Type B pancreatic cell (in vitro differentiated cells): Measurements from ENCODE around the gene HOXA6. TPM values are rescaled to one million over a fixed set of nuclear protein-coding genes. Genes with fewer than 3 reads are reported as not detected.

Experiments used
- DNase-seq: peaks from one replicate; pipeline ENCODE4 v3.0.0; 2021; ENCODE audit warnings: mixed read lengths; ENCODE audit not compliant: unreplicated experiment; ENCODE audit errors: extremely low spot score
- H3K27ac Mint-ChIP-seq: 2 replicates; pipeline ENCODE4 v1.8.0; 2021; ENCODE audit warnings: mild to moderate bottlenecking, mixed read lengths
- H3K27me3 Mint-ChIP-seq: 2 replicates; pipeline ENCODE4 v1.8.0; 2021; ENCODE audit warnings: mixed read lengths
- H3K36me3 Mint-ChIP-seq: 2 replicates; pipeline ENCODE4 v1.8.0; 2021; ENCODE audit warnings: mixed read lengths
- H3K4me1 Mint-ChIP-seq: one replicate; pipeline ENCODE4 v1.8.0; 2021; ENCODE audit warnings: mixed read lengths; ENCODE audit not compliant: unreplicated experiment
- H3K4me3 Mint-ChIP-seq: 2 replicates; pipeline ENCODE4 v1.8.0; 2021; ENCODE audit warnings: mild to moderate bottlenecking, mixed read lengths
- H3K9me3 Mint-ChIP-seq: 2 replicates; pipeline ENCODE4 v1.8.0; 2021; ENCODE audit warnings: mixed read lengths
- CTCF ChIP-seq: fragments of 200-600 bp; sonication (generic); conservative IDR thresholded peaks from 2 replicates; pipeline ENCODE4 v1.5.0; 2021; ENCODE audit warnings: antibody characterized with exemption, mild to moderate bottlenecking
- total RNA-seq: library from RNA; stranded (reverse); gene quantifications from 2 replicates; pipeline ENCODE4 v1.2.1, GENCODE V29; 2021; ENCODE audit warnings: low replicate concordance

Gene HOXA6
- total RNA-seq, 1 donor from 2014 or later = 10.9 TPM

DNA sequence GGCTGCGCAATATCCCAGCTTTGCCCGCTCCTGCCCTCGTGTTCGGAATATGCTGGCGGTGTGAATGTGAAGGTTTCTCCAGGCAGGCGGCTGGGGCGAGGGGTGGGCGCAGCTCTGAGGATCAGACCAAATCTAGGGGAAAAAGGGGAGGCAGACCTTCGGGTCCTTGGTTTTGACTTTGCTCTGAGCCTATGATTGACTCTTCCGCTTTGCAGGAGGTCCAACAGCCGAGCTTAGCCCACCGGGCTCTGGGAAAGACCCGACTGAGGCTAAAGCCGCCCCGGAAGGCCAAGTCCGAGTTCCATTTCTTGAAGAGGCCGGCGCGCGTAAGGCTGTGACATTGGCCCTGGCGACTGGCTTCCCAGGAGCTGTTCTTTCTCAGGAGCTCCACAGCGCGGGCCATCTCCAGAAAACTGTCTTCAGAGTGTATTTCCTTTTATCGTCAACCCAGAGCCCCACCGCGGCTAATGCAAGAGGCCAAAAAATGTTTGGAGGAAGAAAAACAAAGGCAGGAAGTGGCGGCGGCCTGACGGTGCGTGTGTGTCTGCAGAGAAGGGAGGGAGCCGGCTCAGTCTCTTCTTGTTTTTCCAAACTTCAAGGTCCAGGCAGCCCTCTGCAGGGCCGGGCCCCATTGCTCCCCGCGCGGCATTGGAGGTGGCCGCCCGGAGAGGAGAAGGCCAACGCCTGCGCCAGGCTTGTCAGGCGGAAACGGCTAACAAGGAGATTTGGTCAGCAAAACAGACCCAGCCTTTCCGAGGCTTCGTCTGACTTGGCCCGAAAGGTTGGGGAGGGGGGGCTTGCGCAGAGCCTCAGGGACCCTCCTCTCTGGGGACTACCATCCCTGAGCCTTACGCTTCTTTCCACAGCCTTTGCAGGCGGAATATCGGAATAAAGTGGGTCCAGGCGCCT lies 41.1 kb upstream of the HOXA6 start:
- no peaks in the 10 kb centered on the region for H3K9me3 Mint-ChIP-seq
- TF ChIP-seq CTCF = no peak
- no peak overlapping the region for H3K27ac Mint-ChIP-seq
- H3K36me3 Mint-ChIP-seq = no peaks in the 10 kb centered on the region
- peak overlapping the region; percentile 82 for H3K4me3 Mint-ChIP-seq
- H3K27me3 Mint-ChIP-seq = peaks cover 97% of the 10 kb centered on the region
- H3K4me1 Mint-ChIP-seq = peaks cover 11% of the 10 kb centered on the region
- no peak for DNase-seq

GRCh38 chr7:27187475-27188385 lies 40.2 kb upstream of the HOXA6 start:
- Mint-ChIP-seq H3K4me1 (peaks cover 14% of the 10 kb centered on the region), H3K9me3 (no peaks in the 10 kb centered on the region), H3K4me3 (peak overlapping the region; percentile 82), H3K27ac (no peak overlapping the region), H3K36me3 (no peaks in the 10 kb centered on the region), H3K27me3 (peaks cover 98% of the 10 kb centered on the region)
- peak; percentile 68 for DNase-seq
- no peak for TF ChIP-seq CTCF

GRCh38 chr7:27186668-27187474 lies 39.3 kb upstream of the HOXA6 start:
- Mint-ChIP-seq H3K27me3 (peaks cover 99% of the 10 kb centered on the region), H3K27ac (peak overlapping the region; percentile 30), H3K9me3 (no peaks in the 10 kb centered on the region), H3K4me1 (peaks cover 15% of the 10 kb centered on the region), H3K36me3 (no peaks in the 10 kb centered on the region), H3K4me3 (peak overlapping the region; percentile 72)
- no peak for TF ChIP-seq CTCF
- no peak for DNase-seq

DNA sequence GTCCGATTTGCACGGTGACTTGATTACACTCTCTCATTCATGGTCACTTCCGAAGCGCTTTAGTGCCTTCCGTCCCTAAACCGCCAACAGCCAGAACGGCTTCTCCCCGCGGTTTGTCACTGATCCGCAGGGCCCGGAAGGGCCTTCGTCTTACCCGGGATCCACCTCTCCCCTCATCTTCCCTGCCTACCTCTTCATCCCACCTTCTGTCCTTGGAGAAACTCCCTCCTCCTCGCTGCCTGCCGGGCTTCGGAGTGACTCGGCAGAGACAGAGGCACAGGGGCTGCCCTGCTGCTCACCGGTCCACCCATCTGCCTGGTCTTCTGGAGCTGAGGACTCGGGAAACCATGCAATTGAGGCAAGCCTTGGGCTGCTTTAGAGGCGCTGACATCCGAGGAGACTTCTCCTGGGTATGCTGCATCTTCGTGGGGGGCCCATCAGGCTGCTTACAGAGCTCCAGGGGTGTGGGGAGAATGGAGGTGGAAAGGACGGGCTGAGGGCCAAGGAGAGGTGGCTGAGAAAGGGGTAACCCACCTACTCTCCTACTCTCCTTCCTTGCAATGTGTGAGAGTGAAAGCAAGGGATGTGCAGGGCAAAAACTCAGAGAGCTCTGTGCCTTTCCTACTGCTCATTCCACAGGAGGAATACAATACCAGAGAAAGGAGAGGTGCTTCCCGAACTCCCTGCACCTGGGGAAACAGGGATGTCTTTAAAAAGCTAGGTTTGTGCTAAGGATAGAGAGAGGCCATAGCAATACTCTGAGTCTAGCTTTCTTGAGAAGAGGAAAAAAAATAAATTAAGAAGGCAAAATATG lies 38.5 kb upstream of the HOXA6 start:
- H3K27ac Mint-ChIP-seq = peak overlapping the region; percentile 30
- no peak for TF ChIP-seq CTCF

More for the DNA sequence above, 38.5 kb upstream of the HOXA6 start:
- H3K4me3 Mint-ChIP-seq = peak overlapping the region; percentile 72
- peaks cover 99% of the 10 kb centered on the region for H3K27me3 Mint-ChIP-seq
- H3K4me1 Mint-ChIP-seq = peaks cover 15% of the 10 kb centered on the region
- peak; percentile 65 for DNase-seq
- no peaks in the 10 kb centered on the region for H3K36me3 Mint-ChIP-seq
- H3K9me3 Mint-ChIP-seq = no peaks in the 10 kb centered on the region
